Ishikawa (cell line): ENCODE measurements around the gene B3GALT5.

Experiments
- CREB1 ChIP-seq: IDR thresholded peaks from 2 replicates; pipeline ENCODE4 v1.6.1; 2012; ENCODE audit warnings: low read depth
- MAX ChIP-seq: IDR thresholded peaks from 2 replicates; pipeline ENCODE4 v1.6.1; 2012
- RAD21 ChIP-seq: IDR thresholded peaks from 2 replicates; pipeline ENCODE4 v1.6.1; 2012; ENCODE audit warnings: low read depth
- REST ChIP-seq: IDR thresholded peaks from 2 replicates; pipeline ENCODE4 v1.6.1; 2012; ENCODE audit warnings: low read depth, mild to moderate bottlenecking
- TAF1 ChIP-seq: IDR thresholded peaks from 2 replicates; pipeline ENCODE4 v1.6.1; 2012; ENCODE audit warnings: low read depth, mild to moderate bottlenecking
- TCF12 ChIP-seq: IDR thresholded peaks from 2 replicates; pipeline ENCODE4 v1.6.1; 2012; ENCODE audit warnings: low read depth
- TEAD4 ChIP-seq: IDR thresholded peaks from 2 replicates; pipeline ENCODE4 v1.6.1; 2012

- no peak for TF ChIP-seq TCF12
- no peak for TF ChIP-seq MAX
- no peak for TF ChIP-seq REST
- no peak for TF ChIP-seq RAD21
- TF ChIP-seq TEAD4, result no peak
- no peak for TF ChIP-seq TAF1
- no peak for TF ChIP-seq CREB1
These were observed 13.4 kb upstream of the B3GALT5 start for GRCh38 chr21:39599191-39599970.
